K562 (cell line): ENCODE data around the gene WDR62. TPM values are rescaled to one million over a fixed set of nuclear protein-coding genes. Genes with fewer than 3 reads are reported as not detected.

Experiments
- ATAC-seq: fragments of 200-7000 bp; cut with Tn5 transposase; 3 replicates; pipeline ENCODE4 v1.9.1; 2020; ENCODE audit warnings: moderate library complexity
- BruUV-seq: library from RNA; stranded (reverse); fragments of 400-500 nt; replicated peaks from 2 replicates; lab custom pipeline; 2021; lab: Mats Ljungman, UMichigan
- CTCF ChIA-PET: fragments of 300-600 bp; formaldehyde crosslinking; extraction: SDS; loops from one replicate; lab custom pipeline; 2021; ENCODE audit warnings: low intra/inter-chr PET ratio; lab: Yijun Ruan, JAX
- POLR2A ChIA-PET: fragments of 300-600, 350-650 bp; sonication (Branson Sonifier 250); formaldehyde crosslinking; extraction: SDS; loops from one replicate; lab custom pipeline; 2021; ENCODE audit warnings: antibody characterized with exemption, inconsistent platforms; lab: Yijun Ruan, JAX
- DNase-seq, 4 experiments: peaks; one replicate each; pipeline versions ENCODE4 v3.0.0 to v3.0.0-alpha.2; 2011 to 2018; ENCODE audit warnings: low spot score in 3 of 4, mixed read lengths in 3 of 4; ENCODE audit errors: extremely low read depth in 1 of 4
- FAIRE-seq: peaks from 2 replicates; lab custom pipeline; 2011; peaks lifted over from hg19 to GRCh38; lab: Jason Lieb, UNC
- H2AFZ ChIP-seq: 2 replicates; pipeline ENCODE4 v1.6.0; 2011; ENCODE audit warnings: low read depth, low read length, control low read depth, inconsistent platforms
- H3K27ac ChIP-seq: fragments of 200-600 bp; 3 replicates; pipeline ENCODE4 v1.8.0; 2011; ENCODE audit warnings: low read depth, mild to moderate bottlenecking, control low read depth, inconsistent platforms, low read length, moderate library complexity, mixed read lengths; ENCODE audit errors: extremely low read depth
- H3K27me3 ChIP-seq, 2 experiments: fragments of 300-600 bp in 1 of 2; 2 replicates in 1 of 2; 3 replicates in 1 of 2; pipeline versions ENCODE4 v1.6.0 to v1.8.0; 2011; ENCODE audit warnings: inconsistent platforms in 2 of 2, low read length in 2 of 2, mild to moderate bottlenecking in 1 of 2, mixed read lengths in 1 of 2, moderate library complexity in 1 of 2; ENCODE audit not compliant: control insufficient read depth in 2 of 2, insufficient read depth in 2 of 2
- H3K36me3 ChIP-seq: fragments of 300-600 bp; 3 replicates; pipeline ENCODE4 v1.8.0; 2011; ENCODE audit warnings: mild to moderate bottlenecking, low read length, inconsistent platforms; ENCODE audit not compliant: control insufficient read depth, insufficient read depth
- H3K4me1 ChIP-seq, 2 experiments: fragments of 200-600 bp in 1 of 2; replicated peaks in 1 of 2; 2 replicates in 1 of 2; 3 replicates in 1 of 2; pipeline versions ENCODE4 v1.5.1 to v1.8.0; 2011; ENCODE audit warnings: inconsistent platforms in 2 of 2, low read length in 2 of 2, mild to moderate bottlenecking in 1 of 2, mixed read lengths in 1 of 2, moderate library complexity in 1 of 2; ENCODE audit not compliant: control insufficient read depth in 2 of 2, insufficient read depth in 2 of 2
- H3K4me2 ChIP-seq: 2 replicates; pipeline ENCODE4 v1.6.1; 2011; ENCODE audit warnings: low read length, control low read depth, inconsistent platforms, mixed read lengths; ENCODE audit not compliant: insufficient read depth
- H3K4me3 ChIP-seq: fragments of 200-600 bp; sonication (generic), shearing (Covaris generic); 2 replicates; pipeline ENCODE4 v1.5.1; 2016; ENCODE audit warnings: control low read depth, inconsistent platforms
- H3K79me2 ChIP-seq: fragments of 200-600 bp; 3 replicates; pipeline ENCODE4 v1.8.0; 2011; ENCODE audit warnings: low read length, inconsistent platforms; ENCODE audit not compliant: control insufficient read depth, insufficient read depth
- H3K9ac ChIP-seq, 2 experiments: 2 replicates each; pipeline versions ENCODE4 v1.6.0 to v1.6.1; 2011; ENCODE audit warnings: low read depth in 2 of 2, low read length in 2 of 2, control low read depth in 1 of 2, inconsistent platforms in 1 of 2, mild to moderate bottlenecking in 1 of 2, mixed read lengths in 1 of 2; ENCODE audit not compliant: insufficient read depth in 1 of 2
- H3K9me1 ChIP-seq: one replicate; pipeline ENCODE4 v1.6.0; 2011; ENCODE audit warnings: inconsistent platforms, mild to moderate bottlenecking, low read length, moderate library complexity; ENCODE audit not compliant: control insufficient read depth, insufficient read depth
- H3K9me3 ChIP-seq: replicated peaks from 2 replicates; pipeline ENCODE4 v1.5.1; 2011; ENCODE audit warnings: low read depth, low read length, inconsistent platforms; ENCODE audit not compliant: control insufficient read depth, insufficient read depth
- H4K20me1 ChIP-seq: replicated peaks from 2 replicates; pipeline ENCODE4 v1.6.1; 2011; ENCODE audit warnings: low read length, inconsistent platforms, mixed read lengths; ENCODE audit not compliant: control insufficient read depth, insufficient read depth
- NFXL1 ChIP-seq: fragments of 450-650 bp; formaldehyde crosslinking; IDR thresholded peaks from 2 replicates; pipeline ENCODE4 v1.4.0; 2021; ENCODE audit warnings: mild to moderate bottlenecking
- POLR2AphosphoS5 ChIP-seq: IDR thresholded peaks from 2 replicates; pipeline ENCODE4 v1.6.1; 2011; ENCODE audit warnings: mild to moderate bottlenecking, low read depth, low read length, moderate library complexity; ENCODE audit not compliant: control insufficient read depth, insufficient read depth
- PURB ChIP-seq: sonication (generic); formaldehyde crosslinking; IDR thresholded peaks from 2 replicates; pipeline ENCODE4 v1.9.0; 2021; ENCODE audit warnings: low read depth, mild to moderate bottlenecking, missing genetic modification reagents
- RBM22 ChIP-seq: fragments of 200-400 bp; formaldehyde crosslinking; IDR thresholded peaks from 2 replicates; pipeline ENCODE4 v1.6.1; 2018; ENCODE audit warnings: low read length, low read depth; ENCODE audit not compliant: poor library complexity, severe bottlenecking
- WGBS: fragments of 100-300 bp; shearing (Covaris generic); methylation state at CpG from one replicate; pipeline ENCODE4 v1.1.6; 2016; ENCODE audit warnings: low coverage, mixed read lengths; ENCODE audit not compliant: insufficient coverage; ENCODE audit errors: missing lambda C conversion rate; 5-methylcytosine and 5-hydroxymethylcytosine counted together
- in situ Hi-C: fragments of 300-500 bp; cut with MboI; formaldehyde crosslinking; loops from 4 replicates; pipeline ENCODE4 v1.15.0; 2018; ENCODE audit warnings: inconsistent platforms, mixed read lengths
- intact Hi-C: fragments of 100-400 bp; cut with micrococcal nuclease; formaldehyde crosslinking; loops from 2 replicates; pipeline ENCODE4 v1.14.2; 2022
- polyA plus RNA-seq, 8 experiments: library from polyadenylated mRNA; depleted of rRNA in 4 of 8; stranded (reverse) in 5 of 8; unstranded in 3 of 8; fragments of >200 nt; fragmentation: Nextera tagmentation in 2 of 8; fragmentation: Illumina TruSeq in 1 of 8; extraction: Ambion mirVana in 2 of 8; extraction: Trizol in 1 of 8; gene quantifications; 2 replicates each; pipeline versions ENCODE4 v1.2.1 to v1.2.3, GENCODE V29; 2011 to 2014; ENCODE audit warnings: inconsistent platforms in 1 of 8, missing spikeins in 1 of 8
- total RNA-seq, 7 experiments: library from RNA; depleted of rRNA in 6 of 7; stranded (reverse); fragments of >200 nt in 6 of 7; fragmentation: Illumina TruSeq in 2 of 7; extraction: Trizol in 2 of 7; gene quantifications; 2 replicates each; pipeline versions ENCODE4 v1.2.1 to v1.2.3, GENCODE V29; 2011 to 2021; ENCODE audit warnings: low replicate concordance in 1 of 7

The WDR62 gene
- total and polyA plus RNA-seq, 9 of the 15 experiments (the other 6 are each of a cell fraction or from before 2014, with no cell fraction given) = 0.35 to 32.8 (median 14.4) TPM

DNA sequence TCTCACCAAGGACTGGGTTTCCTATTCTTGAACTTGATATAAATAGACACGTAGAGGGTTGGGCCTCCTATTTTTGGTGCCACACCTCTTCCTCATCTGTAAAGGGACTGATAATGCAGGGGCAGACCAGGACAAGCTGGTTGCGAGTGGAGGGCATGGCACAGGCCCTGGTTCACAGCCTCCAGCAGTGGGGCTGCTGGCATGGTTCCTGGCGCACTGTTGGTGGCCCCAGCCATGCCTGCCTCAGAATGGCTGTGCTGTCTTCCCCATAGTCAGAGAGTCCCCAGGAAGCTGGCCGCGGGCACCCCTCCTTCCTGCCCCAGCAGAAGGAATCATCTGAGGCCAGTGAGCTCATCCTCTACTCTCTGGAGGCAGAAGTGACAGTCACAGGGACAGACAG, 45.8 kb downstream of the WDR62 start:
- CTCF ChIA-PET = no interaction called here
- TF ChIP-seq POLR2AphosphoS5 (peak; percentile 18; the same call in 1 of the 2 replicates), PURB (CRISPR knock-in tag) (no peak)

DNA sequence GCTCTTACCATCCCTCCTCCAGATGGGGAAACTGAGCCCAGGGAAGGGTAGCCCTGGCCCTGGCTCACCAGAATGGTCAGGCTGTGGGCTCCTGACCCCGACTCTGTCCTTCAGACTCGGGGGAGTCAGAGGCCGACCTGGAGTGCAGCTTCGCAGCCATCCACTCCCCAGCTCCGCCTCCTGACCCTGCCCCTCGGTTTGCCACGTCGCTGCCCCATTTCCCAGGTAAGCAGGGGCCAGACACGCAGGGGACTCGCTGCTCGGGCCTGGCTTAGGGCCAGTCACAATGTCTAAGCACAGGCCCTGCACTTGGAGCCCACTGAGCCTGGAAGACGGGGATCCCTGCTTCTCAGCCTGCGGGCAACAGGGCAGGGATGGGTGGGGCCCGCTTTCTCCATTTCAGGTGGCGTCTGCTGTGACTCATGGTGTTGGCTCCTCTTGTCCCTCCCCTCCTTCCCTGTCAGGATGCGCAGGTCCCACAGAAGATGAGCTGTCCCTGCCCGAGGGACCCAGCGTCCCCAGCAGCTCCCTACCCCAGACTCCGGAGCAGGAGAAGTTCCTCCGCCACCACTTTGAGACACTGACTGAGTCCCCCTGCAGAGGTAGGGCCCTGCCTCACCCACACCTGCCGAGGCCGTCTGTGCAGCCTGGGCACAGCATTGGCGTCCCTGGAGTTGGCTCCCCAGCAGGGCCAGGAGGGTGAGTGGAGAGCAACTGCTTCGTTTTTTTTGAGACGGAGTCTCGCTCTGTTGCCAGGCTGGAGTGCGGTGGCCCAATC, 47.0 kb downstream of the WDR62 start:
- WGBS = 84% methylated on average over 16 of the region's 27 CpGs
- H3K36me3 ChIP-seq = peaks cover 93% of the 10 kb centered on the region

More for the DNA sequence above, 45.8 kb downstream of the WDR62 start:
- 90% methylated on average over 5 of the region's 5 CpGs for WGBS
- H3K27me3 ChIP-seq = no peaks in the 10 kb centered on the region
- peaks cover 6% of the 10 kb centered on the region for H3K9me1 ChIP-seq
- FAIRE-seq (no peak), ATAC-seq (no peak), DNase-seq (no peak)
- in situ Hi-C loops (no loop called here), intact Hi-C loops (no loop called here)
- H2AFZ ChIP-seq = no peak overlapping the region
- no peak overlapping the region for H3K27ac ChIP-seq
- no peaks in the 10 kb centered on the region for H3K79me2 ChIP-seq
- no peak overlapping the region; a peak in 1 of 4 replicates for H3K9ac ChIP-seq
- no peak overlapping the region for H3K4me3 ChIP-seq
- no peak overlapping the region for H3K4me2 ChIP-seq
- no peaks in the 10 kb centered on the region for H3K9me3 ChIP-seq
- H3K36me3 ChIP-seq = peaks cover 84% of the 10 kb centered on the region
- POLR2A ChIA-PET = interaction anchor here (1.0 kb wide), 1 partner anchor 14 kb away, joined by 3 read pairs; no protein-coding TSS in a partner anchor
- H3K4me1 ChIP-seq = peaks cover 15 to 52% of the 10 kb centered on the region in 2 experiments; a peak in 4 of 5 replicates
- no peaks in the 10 kb centered on the region for H4K20me1 ChIP-seq
- BruUV-seq = no TSS peak

More for the DNA sequence above, 47.0 kb downstream of the WDR62 start:
- H3K4me2 ChIP-seq = no peak overlapping the region
- TF ChIP-seq RBM22 = peak; percentile 27
- TF ChIP-seq NFXL1 = no peak
- no TSS peak for BruUV-seq
- no peaks in the 10 kb centered on the region for H3K79me2 ChIP-seq
- FAIRE-seq (no peak), ATAC-seq (no peak), DNase-seq (no peak)
- intact Hi-C loops = no loop called here
- peaks cover 15 to 54% of the 10 kb centered on the region in 2 experiments; a peak in 4 of 5 replicates for H3K4me1 ChIP-seq
- no peak overlapping the region for H3K27ac ChIP-seq
- no peak overlapping the region for H3K4me3 ChIP-seq
- CTCF ChIA-PET = no interaction called here
- H3K9ac ChIP-seq = no peak overlapping the region; a peak in 1 of 4 replicates
- peaks cover 6% of the 10 kb centered on the region for H3K9me1 ChIP-seq
- no peaks in the 10 kb centered on the region for H4K20me1 ChIP-seq
- H2AFZ ChIP-seq = no peak overlapping the region
- POLR2A ChIA-PET = interaction anchor here (0.8 to 1.1 kb wide), 3 partner anchors 9 to 15 kb away, joined by 3 read pairs; partner anchors contain the start of gene OVOL3
- in situ Hi-C loops = no loop called here
- H3K9me3 ChIP-seq = no peaks in the 10 kb centered on the region
- H3K27me3 ChIP-seq = no peaks in the 10 kb centered on the region
